ENCODE measurements around the gene PAFAH2.

DNA sequence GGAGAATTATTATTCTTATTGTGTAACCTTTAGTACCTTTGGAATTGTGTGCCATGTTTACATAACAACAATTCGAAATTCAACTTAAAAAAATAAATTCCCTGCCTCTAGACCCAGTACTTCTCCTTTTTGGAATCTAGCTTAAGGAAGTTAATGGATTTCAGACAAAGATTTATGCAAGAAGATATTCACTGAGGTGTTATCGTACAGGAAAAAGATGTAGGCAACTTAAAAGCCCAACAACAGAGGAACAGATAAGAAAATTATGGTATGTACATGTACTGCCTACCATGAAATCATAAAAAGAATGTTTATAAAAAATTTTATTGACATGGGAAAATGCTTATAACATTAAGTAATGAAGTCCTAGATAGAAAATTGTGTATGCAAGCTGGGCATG is 73.4 kb downstream of the PAFAH2 start:
- TF ChIP-seq, protein P1, sequence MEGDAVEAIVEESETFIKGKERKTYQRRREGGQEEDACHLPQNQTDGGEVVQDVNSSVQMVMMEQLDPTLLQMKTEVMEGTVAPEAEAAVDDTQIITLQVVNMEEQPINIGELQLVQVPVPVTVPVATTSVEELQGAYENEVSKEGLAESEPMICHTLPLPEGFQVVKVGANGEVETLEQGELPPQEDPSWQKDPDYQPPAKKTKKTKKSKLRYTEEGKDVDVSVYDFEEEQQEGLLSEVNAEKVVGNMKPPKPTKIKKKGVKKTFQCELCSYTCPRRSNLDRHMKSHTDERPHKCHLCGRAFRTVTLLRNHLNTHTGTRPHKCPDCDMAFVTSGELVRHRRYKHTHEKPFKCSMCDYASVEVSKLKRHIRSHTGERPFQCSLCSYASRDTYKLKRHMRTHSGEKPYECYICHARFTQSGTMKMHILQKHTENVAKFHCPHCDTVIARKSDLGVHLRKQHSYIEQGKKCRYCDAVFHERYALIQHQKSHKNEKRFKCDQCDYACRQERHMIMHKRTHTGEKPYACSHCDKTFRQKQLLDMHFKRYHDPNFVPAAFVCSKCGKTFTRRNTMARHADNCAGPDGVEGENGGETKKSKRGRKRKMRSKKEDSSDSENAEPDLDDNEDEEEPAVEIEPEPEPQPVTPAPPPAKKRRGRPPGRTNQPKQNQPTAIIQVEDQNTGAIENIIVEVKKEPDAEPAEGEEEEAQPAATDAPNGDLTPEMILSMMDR (IDR thresholded peaks at IDR 0.05; ENCODE audit: low read depth, low read length), result no peak
- TF ChIP-seq EZH2phosphoT487 (IDR thresholded peaks at IDR 0.05; ENCODE audit: low read depth), result no peak
